NCI-H69 (cell line): ENCODE measurements around the gene PPIE.
"Not testable (repeated sequence)": the region's sequence is repeated elsewhere in the genome, so short reads cannot be mapped to it uniquely, and the experiment has no call there.

Experiments
- DNase-seq: peaks from one replicate; lab custom pipeline; 2025; lab: John Stamatoyannopoulos, UW

Gene PPIE

DNA sequence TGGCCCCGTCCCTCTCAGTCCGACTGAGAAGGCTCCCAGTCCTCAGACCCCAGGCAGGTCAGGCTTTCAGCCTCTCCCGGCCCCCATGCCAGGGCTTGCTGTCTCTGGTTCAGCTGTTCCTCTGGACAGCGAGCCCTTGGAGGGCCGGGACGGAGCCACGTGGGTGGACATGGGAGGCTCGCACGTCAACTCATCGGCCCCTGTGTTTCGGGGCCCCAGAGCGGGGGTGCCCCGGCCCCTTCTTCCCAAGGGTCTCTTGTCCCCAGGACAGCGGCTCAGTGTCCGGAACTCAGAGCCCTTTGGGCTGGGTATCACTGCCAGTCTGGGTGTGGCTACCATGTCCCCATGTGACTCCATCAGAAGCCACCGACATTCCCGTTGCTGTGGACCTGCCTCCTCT lies 39.2 kb downstream of the PPIE start:
- not testable (repeated sequence) for DNase-seq

DNA sequence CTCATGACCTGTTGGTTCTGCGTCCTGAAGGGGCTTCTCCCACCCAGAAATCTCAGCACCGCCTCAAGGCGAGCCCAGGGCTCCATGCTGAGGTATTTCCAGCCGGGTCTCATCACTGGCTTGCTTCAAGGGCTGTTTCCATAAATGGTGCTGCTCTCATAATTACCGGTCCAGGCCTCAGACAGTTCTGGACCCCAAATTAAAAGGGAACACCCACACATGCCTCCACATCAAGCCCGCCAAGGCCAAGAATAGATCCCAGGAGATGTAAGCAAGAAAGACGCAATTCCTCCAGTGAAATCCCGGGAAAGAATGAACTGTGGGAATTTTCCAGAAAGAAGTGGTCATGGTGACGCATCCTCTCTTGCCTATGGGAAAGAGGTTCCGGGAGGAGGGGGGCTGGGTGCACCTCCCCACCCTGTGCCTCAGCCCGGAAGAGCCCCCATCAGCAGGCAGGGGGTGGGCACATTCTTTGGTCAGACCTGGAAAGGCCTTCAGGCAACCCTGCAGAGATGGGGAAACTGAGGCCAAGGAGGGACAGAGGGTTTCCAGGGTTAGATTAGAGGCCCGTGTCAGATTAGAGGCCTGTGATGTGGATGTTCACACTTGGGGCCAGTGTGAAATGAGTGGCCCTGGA lies 39.9 kb downstream of the PPIE start:
- DNase-seq = not testable (repeated sequence)

- DNase-seq = no peak
Observed at GRCh38 chr1:39779137-39779536, 40.5 kb downstream of the PPIE start.

- DNase-seq = no peak
Observed at GRCh38 chr1:39779821-39780220, 41.1 kb downstream of the PPIE start.

DNA sequence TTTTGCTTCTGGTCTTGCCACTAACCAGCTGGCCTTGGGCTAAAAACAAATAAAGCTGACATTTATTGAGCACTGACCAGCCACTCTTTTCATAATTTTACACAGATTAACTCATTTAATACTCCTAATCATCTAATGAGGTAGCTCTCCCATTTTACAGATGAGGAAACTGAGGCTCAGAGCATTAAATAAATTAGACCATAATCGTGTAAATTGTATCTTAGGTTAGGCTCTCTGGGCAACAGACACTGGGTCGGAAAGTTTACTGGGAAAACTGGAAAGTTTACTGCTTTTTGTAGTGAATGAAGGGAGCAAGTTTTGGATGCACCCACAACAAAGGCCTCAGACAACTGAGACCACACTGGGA lies 42.6 kb downstream of the PPIE start:
- no peak for DNase-seq

GRCh38 chr1:39782103-39782502 lies 43.4 kb downstream of the PPIE start:
- no peak for DNase-seq

- DNase-seq = not testable (repeated sequence)
Observed at GRCh38 chr1:39782685-39783084, 44.0 kb downstream of the PPIE start.

DNA sequence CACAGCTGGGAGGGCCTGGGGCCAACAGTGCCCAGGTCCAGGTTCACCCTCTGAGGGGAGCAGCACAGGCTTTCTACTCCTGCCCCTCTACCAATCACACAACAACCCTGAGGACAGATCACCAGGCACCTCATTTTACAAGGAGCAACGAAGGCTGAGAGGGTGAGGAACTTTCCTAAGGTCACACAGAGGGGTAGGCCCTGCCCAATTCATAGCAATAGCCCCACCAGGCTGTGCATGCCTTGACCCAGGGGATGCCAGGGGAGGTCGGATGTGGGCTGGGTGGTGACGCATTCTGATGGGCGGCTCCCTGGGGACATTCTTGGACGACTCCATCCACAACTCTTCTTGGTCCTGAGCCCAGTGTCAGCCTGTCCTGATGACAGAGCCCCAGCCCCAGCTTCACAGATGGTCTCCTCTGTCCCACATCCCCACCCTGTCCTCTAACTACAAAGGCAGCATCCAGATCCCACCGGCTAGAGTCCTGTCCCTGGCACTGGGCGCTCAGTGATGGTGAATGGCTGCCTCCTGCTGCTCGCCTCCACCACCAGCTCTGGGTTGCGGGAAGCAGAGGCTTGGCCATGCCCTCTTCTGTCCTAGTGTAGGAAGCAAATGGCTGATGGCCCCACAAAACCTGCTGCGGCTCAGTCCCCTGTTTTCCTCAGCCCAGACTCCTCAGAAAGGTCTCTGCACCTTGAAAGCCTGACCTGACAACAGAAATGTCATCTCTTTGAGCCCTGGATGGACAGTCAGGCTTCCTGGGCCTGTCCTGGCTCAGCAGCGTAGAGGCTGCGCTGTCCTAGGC lies 47.8 kb downstream of the PPIE start:
- DNase-seq = not testable (repeated sequence)

DNA sequence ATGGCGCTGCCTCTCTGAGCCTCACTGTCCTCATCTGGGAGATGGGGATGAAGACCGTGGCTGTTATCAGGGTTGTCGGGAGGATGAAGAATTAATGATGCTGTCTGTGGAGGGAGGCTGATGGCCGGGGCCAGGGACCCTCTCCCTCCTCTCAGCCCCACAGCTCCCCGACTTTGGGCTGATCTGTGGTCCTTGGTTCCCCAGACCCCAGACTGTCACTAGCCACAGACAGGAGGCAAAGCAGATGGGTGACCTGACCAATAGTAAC lies 48.4 kb downstream of the PPIE start:
- DNase-seq = not testable (repeated sequence)

DNA sequence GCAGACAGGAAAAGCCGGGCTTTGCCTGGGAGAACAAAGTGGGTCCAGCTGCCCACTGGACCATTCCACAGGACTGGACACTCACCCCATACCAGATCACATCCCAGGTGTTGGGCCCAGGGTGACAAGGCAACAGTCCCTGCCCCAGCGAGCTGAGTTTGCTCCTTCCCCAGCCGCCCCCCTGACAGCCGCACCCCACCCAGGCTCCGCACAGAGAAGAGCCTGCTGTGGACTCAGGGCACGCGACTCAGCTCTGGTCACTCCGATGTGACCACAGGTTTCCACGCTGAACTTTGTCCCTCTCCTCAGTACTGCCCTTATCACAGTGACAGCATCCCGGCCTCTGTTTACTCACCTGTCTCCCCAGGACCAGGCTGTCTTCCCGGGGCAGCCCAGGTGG lies 48.8 kb downstream of the PPIE start:
- no peak for DNase-seq

DNA sequence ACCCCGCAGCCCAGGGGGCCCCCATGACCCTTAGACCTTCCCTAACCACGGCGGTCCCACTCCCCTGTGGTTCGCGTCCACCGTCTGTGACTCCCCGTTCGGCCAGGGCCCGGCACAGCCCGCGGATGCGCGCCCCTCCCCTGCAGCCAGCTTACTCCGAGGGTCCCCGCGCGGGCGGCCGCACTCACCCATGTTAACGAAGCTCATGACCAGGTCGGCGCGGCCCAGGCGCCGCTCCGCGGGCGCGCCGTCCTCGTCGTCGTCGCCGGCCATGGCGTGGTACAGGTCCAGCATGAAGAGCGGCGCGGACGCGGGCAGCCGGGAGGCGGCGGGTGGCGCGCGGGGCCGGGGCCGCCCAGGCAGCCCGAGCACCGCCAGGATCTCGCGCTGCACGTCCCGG lies 49.3 kb downstream of the PPIE start:
- not testable (repeated sequence) for DNase-seq

DNA sequence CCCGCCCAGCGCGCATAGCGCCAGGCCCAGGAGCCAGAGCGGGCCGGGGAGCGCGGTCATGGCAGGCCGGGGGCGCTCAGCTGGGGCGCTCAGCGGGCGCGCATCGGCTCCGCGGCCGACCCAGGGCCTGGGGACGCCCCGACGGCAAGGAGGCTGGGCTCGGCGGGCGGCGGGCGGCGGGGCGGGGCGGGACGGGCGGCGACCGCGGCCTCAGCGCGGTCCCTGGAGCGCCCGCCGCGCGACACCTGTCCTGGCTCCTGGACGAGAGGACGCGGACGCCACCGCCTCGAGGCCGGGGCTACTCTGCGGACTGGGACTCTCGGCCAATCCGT lies 49.7 kb downstream of the PPIE start:
- no peak for DNase-seq

DNA sequence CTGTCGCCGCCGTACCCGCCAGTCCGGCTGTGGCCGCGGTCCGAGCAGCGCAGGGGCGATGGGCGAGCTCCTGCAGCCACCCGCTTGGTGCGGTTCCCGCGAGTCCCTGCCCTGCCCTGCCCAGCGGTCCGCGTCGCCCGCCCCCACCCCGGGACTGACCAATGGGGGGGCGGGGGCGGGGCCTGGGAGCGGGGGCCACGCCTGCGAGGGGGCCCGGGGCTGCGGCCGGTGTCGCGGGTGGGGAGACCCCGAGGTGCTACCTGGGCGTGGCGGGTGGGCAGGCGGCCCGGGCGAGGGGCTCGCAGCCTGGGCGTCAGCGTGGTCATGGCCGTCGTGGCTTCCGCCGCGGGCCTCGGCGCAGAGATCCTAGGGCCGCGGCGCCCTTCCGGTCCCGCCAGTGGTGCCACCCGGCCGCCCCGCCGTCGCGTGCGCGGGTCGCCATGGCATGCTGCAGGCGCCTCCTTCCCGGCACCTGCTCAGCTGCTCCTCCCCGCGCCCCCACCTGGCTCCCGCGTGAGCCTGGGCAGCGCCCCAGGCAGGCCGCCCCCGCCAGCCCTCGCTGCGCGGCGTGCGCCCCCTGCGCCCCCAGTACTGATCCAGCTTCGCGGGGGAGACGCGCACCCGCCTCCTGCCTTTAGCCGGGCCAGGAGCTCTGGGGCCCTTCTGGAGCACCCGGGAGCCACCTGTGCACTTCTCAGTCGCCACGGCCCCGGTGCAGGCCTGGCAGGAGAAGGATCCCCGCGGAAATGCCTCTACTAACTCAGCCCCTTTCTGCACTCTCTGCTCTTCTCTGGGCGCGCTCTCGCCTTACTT lies 50.3 kb downstream of the PPIE start, which contains the start of gene BMP8B:
TSS of gene BMP8B (minus strand) at position 108 of the 813 bp plus-strand sequence. CDS start 380 bp downstream, outside the sequence.
- DNase-seq = peak; percentile 74

GRCh38 chr1:39789571-39790110 lies 51.0 kb downstream of the PPIE start:
- DNase-seq = no peak

DNA sequence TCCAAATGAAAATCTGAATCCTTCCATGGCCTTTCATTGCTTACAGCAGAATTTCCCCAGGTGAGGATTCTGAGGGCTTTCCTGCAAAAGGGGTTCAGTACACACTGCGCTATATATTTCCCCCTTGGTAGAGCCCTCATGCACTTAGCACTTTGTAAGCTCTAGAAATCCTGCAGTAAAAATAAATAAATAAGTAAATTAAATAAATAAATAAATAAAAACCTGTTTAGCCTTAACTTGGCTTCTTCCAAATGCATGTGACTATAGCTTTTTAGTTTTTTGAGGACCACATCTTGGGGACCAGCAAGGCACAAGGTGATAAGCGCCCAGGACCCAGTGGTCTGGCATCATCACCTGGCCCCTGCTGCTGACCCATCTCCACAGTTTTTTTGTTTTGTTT lies 53.2 kb downstream of the PPIE start:
- DNase-seq = no peak

DNA sequence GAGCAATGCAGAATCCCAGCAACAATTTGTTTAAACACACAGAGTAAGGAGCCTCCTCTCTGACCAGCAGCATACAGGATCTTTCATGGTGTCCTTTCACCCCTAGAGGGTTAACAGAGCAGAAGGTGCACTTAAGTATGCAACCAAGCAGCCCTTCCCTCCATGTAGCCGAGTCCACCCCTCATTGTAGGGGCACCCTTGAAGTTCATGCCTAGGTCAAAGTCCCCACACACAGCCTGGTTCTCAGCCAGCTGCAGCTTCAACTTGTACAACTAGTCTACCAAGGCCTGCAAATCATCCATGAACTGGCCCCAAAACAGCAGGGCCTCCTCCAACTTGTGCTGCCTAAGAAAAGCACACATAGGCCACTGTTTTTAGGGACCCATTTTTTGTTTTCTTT lies 57.0 kb downstream of the PPIE start:
- DNase-seq = no peak

GRCh38 chr1:39798859-39799769 lies 60.4 kb downstream of the PPIE start:
- peak; percentile 88 for DNase-seq

GRCh38 chr1:39799770-39800470 lies 61.2 kb downstream of the PPIE start:
- peak; percentile 64 for DNase-seq

DNA sequence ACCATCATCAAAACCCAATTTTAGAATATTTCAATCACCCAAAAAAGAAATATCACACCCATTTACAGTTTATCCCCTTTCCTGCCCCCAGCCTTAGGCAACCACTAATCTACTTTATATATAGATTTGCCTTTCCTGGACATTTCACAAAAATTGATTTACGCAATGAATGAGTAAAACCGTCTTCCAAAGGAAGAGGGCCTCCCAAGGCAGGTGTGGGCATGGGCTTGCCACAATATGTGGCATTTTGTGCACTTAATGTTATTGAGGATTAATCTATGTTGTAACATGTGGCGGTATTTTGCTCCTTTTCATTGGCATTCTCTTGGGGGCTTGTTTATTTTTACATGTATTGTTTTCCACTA lies 61.8 kb downstream of the PPIE start:
- no peak for DNase-seq

- DNase-seq = no peak
Observed at GRCh38 chr1:39802496-39803260, 64.0 kb downstream of the PPIE start.
